Stimulated activated CD4-positive, alpha-beta T cell treated with anti-CD3 and anti-CD28 coated beads, Interleukin-1b, Interleukin-23, amount 100 ng/mL, for 24 hours (primary cell): ENCODE measurements around the gene ANAPC10.
"Not testable (repeated sequence)": the region's sequence is repeated elsewhere in the genome, so short reads cannot be mapped to it uniquely, and the experiment has no call there.

Source experiments
- DNase-seq, 4 experiments: peaks; one replicate each; pipeline ENCODE4 v3.0.0-alpha.2; 2020; ENCODE audit warnings: low read depth in 4 of 4, low spot score in 1 of 4

The ANAPC10 gene, protein sequence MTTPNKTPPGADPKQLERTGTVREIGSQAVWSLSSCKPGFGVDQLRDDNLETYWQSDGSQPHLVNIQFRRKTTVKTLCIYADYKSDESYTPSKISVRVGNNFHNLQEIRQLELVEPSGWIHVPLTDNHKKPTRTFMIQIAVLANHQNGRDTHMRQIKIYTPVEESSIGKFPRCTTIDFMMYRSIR

DNA sequence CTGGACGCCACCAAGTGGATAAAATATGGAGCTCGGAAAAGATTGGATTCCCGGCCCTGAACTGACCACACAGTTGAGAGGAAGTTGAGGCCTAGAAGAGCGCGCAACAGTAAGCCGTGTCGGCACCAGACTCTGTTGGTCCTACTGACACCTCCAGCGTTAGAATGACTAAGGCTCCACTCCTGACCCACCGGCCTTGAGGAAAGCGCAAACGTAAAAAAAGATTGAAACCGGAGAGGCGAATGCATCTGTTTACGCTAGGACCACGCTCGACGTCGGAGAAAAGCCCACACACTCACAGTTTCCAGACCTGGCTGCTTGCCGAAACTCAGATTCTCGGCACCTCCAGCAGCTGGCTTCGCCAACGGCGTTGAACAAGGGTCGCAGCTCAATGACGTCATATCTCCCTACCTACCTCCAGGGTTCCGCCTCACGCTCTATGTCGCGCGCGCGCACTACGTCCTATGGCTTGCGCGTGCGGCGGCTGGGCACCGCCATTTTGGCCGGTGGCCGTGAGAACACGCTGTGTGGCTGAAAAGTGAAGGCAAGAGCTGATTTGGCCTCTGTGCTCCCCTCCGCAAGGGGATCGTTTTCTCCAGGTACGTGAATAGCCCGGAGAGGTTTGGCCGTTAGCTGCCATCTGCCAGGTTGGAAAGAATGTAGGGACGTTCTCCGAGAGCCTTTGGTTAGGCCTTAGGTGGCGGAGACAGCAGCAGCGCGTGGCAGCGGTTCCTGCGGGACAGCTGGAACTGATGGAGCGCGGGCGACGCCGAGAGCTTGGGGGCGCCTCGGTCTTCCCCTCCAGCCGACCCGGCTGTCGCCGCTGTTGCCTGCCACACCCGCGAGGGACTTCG is at the start of gene ANAPC10, which contains the start of gene ABCE1:
TSS of gene ANAPC10 (minus strand) at position 376 of the 854 bp plus-strand sequence. CDS start 2,097 bp downstream, outside the sequence.
TSS of gene ABCE1 (plus strand) at position 491 of the 854 bp plus-strand sequence. CDS start 6,102 bp downstream, outside the sequence.
- DNase-seq = peak; percentile 92 to 98 (median 95)

DNA sequence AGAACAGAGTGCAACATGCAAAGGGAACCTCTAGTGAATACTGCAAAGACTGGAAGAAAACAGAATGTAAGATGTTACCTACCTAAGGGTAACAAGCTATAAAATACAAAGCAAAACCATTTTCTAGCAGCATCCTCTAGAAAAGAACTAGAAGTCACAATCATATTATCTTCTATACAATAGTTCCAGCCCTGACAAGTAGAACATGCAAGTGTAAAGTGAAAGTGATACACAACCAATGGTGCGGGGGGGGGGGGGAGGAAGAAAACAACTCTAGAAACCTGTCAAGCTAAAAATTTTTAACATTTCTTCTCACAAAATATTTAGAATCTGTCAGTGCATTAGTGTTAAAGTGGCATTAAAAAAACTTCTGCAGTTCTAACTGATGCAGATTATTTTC is 38.2 kb upstream of the ANAPC10 start:
- DNase-seq = not testable (repeated sequence)

DNA sequence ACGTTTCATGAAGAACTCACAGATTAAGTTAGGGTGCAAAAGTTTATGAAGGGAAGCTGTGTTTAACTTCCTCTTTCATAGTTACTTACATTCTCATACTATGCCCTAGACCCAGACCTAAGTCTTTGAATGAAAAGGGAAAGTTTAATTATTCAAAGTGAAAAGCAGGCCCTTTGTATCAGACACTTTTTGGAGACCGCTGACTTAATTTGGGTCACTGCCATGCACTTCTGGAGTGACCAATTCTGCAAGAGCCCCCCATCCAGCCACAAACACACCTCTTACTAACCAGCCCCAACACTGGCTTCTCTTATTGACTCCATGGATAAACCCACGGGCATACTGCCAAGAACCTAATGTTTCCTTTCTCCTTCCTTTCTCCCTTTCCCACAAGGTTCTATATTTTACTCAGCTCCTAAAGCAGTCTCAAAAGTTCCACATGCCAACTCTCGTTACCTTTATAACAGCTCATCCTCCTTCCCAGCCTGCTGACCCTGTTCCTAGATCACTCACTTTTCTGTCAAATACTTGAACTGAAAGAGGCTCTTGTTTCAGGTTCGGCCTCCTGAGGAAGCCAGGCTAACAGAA is 34.6 kb upstream of the ANAPC10 start:
- DNase-seq = no peak

DNA sequence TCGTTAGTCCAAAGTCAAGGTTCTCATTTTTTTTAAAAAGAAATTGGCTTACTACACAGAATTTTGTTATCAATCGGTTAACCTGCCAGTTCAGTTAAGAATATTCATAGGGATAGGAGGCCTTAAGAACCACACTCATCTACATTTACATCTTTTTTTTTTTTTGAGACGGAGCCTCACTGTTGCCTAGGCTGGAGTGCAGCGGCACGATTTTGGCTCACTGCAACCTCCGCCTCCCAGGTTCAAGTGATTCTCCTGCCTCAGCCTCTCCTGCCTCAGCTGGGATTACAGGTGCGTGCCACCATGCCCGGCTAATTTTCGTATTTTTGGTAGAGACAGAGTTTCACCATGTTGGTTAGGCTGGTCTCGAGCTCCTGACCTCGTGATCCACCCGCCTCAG is 33.9 kb upstream of the ANAPC10 start:
- DNase-seq = no peak

DNA sequence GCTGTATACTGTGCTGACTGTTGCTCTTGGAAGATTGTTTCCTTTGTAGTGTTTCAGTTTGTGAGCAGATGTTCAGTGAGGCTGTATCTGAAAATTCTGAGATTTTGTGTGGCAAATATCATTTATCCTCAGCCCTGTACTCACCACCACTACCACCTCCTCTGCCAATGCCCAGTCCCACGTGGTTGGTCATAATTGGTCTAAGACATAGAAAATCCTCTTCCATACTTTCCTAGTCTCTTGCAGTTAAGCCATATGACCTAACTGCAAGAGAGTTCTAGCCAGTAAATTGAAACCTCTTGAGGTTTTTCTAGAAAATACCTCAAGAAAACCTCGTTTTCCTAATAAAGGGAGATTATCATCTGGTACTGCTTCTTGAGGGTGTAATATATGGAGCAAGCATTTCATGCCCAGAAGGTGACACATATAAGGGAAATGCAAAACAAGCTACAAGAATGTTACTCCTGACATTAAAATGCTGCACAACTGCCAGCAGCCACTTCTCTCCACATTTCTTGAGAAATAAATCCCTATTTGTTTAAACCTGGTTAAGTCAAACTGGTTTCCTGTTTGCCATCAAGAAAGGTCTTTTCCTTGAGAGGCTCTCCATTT is 32.9 kb upstream of the ANAPC10 start:
- DNase-seq = no peak

DNA sequence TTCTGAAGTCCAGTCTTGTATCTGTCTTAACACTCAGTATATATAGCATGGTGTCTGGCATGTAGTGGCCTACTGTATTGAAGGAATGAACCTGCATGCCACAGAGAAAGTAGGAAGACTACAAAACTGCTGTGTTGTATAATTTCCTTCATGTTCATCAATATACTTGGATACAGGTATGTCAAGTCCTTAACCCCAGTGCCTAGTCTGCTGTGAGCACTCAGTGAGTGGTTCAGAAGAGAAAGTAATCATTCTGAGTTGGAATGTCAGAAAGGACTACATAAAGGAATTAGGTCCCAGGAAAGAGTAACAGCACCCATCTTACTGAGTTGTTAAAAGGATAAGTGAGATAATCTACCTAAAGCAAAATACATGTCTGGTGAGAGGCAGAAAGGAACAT is 32.1 kb upstream of the ANAPC10 start:
- DNase-seq = no peak

DNA sequence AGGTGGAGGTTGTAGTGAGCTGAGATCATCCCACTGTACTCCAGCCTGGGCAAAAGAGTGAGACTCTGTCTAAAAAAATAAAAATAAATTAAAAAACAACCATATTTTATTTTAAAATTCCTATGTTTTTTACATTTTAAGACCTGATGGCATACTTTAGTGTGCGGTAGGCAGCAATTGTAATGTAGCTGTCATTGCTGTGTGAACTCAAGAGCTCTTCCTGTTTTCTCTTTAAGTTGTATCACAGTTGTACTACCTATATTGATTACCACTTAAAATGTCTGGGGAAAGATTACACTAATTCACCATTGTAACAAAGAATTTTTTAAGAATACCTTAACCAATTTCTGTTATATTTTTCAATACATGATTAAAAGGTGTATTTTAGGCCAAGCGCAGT is 27.4 kb upstream of the ANAPC10 start:
- no peak for DNase-seq

DNA sequence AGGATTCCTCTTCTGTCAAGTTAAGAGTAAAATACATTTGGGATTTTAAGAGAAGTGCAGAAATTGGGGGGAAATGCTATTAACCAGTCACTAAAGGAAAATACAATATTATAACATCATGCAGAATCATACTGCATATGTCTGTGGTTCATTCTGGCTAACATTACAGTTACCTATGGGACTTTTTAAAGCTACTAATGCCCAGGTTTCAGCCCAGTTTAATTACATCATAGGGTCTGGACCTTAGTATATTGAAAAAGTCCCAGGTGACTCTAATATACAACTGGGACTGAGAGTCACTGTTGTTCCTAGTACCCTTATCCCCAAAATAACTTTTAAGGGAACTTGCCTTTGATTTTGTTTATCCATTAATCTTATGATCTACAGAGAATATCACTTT is 10.1 kb upstream of the ANAPC10 start:
- DNase-seq = no peak

DNA sequence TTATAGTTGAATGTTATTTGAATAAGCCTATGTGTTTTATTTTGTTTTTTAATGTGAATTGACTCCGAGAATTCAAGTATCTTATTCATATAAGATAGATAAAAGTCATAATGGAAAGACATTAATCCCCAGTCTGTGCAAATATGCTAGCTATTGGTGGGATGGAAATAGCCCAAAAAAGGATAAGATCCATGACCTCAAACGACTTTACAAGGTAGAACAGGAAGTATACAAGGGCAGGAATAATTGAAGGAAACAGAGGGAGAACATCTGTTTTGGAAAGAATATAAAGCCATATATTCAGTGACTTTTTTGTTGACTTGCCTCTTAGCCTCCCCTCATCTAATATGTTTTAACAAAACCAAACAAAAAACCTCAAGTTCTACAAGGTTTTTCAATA is 9.1 kb upstream of the ANAPC10 start:
- no peak for DNase-seq

DNA sequence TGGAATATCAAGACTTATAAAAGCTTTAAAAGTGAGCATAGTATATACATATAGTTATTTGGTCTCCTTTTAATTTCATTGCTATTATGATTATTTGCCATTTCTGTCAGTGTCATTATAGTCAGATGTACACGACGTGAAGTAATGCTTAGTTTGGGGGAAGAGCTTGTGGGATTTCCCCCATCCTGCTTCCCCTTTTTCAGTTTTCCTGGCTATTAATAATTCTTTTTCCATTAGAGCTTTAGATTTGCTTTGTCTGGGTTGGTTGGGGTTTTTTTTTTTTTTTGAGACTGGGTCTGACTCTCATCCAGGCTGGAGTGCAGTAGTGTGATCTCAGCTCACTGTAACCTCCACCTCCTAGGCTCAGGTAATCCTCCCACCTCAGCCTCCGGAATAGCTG is 5.5 kb upstream of the ANAPC10 start:
- DNase-seq = no peak

DNA sequence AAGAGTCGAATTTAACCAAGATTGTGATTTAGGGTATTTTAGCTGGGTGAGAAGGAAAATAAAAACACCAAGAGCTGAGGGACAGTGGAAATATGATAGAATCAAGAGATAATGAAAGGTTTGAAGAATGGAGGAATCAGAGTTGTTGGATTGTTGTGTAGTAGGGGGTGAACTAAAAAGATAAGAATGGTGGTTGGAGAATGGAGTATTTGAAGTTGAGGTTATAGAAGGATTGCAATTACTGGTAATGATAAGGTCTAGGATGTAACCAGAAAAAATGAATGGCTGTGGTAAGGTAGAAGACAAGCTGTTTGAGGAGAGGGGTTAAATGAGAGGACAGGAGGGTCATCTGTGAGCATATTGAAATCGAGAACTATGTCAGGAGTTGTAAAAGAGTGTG is 4.6 kb upstream of the ANAPC10 start:
- no peak for DNase-seq

DNA sequence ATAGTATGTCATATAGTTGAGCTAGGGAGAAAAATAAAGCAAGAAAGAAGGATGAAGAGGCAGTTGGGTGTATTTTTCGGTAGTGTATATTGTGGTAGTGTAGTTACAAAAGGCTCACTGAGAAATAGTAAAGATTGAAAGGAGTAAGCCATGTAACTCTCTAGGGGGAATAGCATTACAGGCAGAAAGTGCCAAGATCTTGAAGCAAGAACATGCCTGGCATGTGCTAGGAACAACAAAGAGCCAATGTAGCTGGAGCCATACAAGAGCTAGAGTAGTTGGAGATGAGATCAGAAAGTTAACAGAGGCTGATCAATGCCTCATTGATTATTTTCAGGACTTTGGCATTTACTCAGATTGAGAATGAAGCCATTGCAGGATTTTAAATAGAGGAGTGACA is 3.1 kb upstream of the ANAPC10 start:
- no peak for DNase-seq

DNA sequence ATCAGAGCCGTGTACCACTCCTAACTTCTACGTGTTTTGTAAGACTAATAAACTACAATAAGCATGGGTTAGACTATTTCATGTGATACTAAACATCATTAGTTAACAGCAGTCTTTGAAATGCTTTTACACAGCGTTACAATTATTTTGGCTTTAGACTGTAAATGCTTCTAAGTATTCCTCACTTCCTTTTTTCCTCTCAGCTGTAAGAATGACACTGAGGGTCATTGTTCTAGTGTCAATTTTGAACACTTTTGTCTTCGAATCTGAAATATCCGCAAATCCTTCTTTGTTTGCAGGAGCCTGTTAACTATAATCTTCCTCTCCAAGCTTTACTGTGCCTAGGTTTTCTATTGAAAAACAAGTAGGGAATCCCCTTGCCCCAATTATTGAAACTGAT is 1.7 kb upstream of the ANAPC10 start:
- DNase-seq = no peak

DNA sequence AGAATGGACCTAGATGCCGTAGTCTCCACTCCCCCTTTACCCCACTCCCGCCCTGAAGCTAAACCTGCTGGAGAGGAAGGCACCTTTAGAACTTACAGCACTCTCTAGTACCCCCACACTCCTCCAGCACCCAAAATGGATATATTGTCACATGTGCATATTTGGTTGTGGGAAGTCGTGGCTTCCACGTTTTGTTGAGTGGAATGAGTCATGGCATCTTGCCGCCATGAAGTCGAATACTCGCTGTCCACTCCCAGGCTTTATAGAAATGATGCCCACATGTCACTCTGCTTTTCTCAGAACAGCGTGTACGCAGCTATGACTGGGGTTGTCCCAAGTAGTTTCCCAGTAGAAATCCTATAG is 660 bp upstream of the ANAPC10 start:
- DNase-seq = peak in 3 of 4 experiments; percentile 28 to 36 (median 32)

DNA sequence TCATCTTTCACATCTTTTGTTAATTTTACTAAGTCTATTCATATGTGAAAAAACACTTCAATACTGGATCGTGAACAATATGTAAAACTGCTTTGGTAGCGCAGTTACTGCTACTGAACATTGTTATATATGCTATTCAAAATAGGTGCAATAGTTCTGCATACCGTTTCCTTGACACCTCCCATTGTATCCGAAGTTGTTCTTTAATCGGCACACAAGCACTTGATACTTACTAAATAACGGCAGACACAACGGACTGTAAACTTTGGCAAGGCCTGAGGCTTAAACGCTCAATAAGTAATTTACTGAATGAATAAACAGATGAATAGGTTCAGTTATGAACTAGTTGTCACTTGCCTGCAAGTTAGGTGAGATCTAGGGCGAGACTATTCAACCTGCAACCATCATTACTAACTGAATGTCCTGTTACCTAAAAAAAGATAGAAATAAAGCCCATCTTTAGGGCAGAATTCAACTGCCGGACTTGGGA is 620 bp downstream of the ANAPC10 start:
- DNase-seq = no peak

DNA sequence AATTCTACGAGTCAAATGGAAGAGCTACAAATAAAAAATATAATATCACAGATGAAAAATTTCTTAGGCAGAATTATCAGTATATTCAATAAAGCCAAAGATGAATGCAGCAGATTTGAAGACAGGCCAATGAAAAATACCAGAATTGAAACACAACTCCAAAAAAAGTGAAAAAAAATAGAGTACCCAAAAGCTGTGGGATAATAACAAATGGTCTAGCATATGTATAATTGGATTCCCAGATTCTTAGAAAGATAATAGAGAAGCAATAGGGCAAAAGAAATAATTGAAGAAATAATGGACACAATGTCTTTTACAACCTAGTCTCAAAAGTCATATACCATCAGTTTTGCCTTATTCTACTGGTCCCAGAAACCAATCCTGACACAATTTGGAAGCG is 4.4 kb downstream of the ANAPC10 start:
- DNase-seq = no peak

DNA sequence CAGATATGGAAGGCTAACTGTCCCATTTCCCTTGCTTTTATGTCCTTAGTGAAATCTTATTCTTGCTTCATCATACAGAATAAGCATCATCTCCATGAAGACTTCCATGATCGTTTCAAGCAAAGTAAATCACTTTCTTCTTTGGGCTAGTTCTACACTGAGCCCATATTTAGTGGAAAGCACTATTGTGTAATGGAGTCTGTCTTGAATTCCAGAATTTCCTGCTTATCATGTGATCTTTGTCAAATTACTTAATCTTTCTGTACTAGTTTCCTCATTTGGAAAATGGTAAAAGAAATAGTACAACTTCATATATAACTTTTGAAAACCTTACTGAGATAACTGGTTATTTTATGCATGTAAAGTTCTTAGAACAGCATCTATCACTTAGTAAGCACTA is 7.6 kb downstream of the ANAPC10 start:
- DNase-seq = no peak

DNA sequence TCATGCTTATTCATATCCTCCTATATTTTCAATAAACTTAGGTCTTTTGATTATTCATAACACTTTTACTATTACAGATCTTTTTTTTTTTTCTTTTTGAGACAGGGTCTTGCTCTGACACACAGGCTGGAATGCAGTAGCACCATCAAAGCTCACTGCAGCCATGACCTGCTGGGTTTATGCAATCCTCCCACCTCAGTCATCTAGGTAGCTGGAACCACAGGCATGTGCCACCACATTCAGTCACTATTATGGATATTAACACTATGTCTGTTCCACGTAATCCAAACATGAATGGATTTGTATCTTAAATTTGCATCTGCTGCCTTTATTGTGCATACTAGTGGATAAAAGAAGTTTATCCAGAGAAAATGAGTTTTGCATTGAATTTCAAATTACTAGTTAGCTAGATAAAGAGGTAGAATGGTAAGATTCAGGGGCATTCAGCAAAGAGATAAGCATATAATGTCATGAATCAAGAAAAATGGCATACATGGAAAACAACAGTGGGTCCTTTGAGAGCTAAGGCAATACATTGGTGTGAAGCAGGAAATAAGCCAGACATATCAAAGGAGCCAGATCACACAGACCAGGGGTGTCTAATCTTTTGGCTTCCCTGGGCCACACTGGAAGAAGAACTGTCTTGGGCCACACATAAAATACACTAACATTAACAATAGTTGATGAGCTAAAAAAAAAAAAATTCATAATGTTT is 13.9 kb downstream of the ANAPC10 start:
- no peak for DNase-seq

DNA sequence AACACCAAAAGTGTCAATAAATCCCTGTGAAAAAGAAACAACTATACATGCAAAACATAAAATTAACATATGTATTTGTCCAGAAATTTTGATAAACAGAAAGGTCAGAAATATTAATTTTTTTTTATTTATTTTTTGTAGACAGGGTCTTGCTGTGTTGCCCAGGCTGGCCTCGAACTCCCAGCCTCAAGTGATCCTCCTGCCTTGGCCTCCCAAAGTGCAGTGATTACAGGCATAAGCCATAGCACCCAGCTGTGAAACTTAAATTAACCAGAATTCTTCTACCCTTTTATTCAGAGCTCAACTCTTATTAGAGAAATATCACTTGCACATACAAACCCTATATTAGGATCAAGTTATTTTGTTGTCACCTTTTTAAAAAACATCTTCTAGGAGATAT is 16.2 kb downstream of the ANAPC10 start:
- no peak for DNase-seq

DNA sequence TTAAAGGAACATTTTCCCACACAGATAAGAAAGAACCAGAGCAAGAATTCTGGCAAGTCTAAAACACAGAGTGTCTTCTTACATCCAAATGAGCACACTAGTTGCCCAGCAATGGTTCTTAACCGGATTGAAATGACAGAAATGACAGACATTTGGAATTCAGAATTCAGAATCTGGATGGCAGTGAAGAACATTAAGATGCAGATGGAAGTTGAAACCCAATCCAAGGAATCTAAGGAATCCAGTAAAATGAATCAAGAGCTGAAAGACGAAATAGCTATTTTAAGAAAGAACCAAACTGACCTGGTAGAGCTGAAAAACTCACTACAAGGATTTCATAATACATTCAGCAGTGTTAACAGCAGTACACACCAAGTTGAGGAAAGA is 21.5 kb downstream of the ANAPC10 start:
- no peak for DNase-seq
